ENCODE measurements around the gene TTLL9.

- TF ChIP-seq POLR2A (IDR thresholded peaks at IDR 0.05), result no peak
- no peak for TF ChIP-seq CTCF (IDR thresholded peaks at IDR 0.05)
- no peak for TF ChIP-seq EP300 (IDR thresholded peaks at IDR 0.05)
These were observed 20.2 kb downstream of the TTLL9 start for GRCh38 chr20:31890646-31891045.
